Measurements from ENCODE around the gene DNAH7. TPM values are rescaled to one million over a fixed set of nuclear protein-coding genes. Genes with fewer than 3 reads are reported as not detected.

The DNAH7 gene
- total RNA-seq, 5 donors from 2014 or later (not counting 1 experiment from before 2014, with no cell fraction given): 0.03 TPM; not detected in 4

- WGBS (ENCODE audit: insufficient coverage): no CpG with 5 or more reads among the region's 2 CpGs
- Histone ChIP-seq H3K36me3 (ENCODE audit: control insufficient read depth in 2 of 2, extremely low read depth in 1 of 2, insufficient read depth in 1 of 2, low read length in 1 of 2) (no peaks in the 10 kb centered on the region), H3K27me3 (replicated peaks in 1 of 2; ENCODE audit: control insufficient read depth in 2 of 2, extremely low read depth in 1 of 2, insufficient read depth in 2 of 2, low read length in 1 of 2) (no peaks in the 10 kb centered on the region), H3K9me3 (no peaks in the 10 kb centered on the region), H3K4me1 (ENCODE audit: control insufficient read depth in 1 of 2, extremely low read depth in 1 of 2, insufficient read depth in 2 of 2, low read length in 2 of 2) (no peaks in the 10 kb centered on the region), H3K27ac (ENCODE audit: low read length) (no peak overlapping the region), H3K4me3 (ENCODE audit: control insufficient read depth in 1 of 2, extremely low read depth in 1 of 2, low read length in 1 of 2) (no peak overlapping the region)
- H3K4me3 Mint-ChIP-seq: no peak overlapping the region
- H3K4me1 Mint-ChIP-seq: no peaks in the 10 kb centered on the region
- no peak for ATAC-seq (replicated peaks in 1 of 4)
- ChIA-PET POLR2A (no interaction called here), CTCF (no interaction called here)
- no peaks in the 10 kb centered on the region for H3K9me3 Mint-ChIP-seq
- no peak for DNase-seq
- no peak overlapping the region for H3K27ac Mint-ChIP-seq
- no peaks in the 10 kb centered on the region for H3K36me3 Mint-ChIP-seq
- no peaks in the 10 kb centered on the region for H3K27me3 Mint-ChIP-seq
Measured at GRCh38 chr2:195779491-195779890, 289.1 kb downstream of the DNAH7 start.

DNA sequence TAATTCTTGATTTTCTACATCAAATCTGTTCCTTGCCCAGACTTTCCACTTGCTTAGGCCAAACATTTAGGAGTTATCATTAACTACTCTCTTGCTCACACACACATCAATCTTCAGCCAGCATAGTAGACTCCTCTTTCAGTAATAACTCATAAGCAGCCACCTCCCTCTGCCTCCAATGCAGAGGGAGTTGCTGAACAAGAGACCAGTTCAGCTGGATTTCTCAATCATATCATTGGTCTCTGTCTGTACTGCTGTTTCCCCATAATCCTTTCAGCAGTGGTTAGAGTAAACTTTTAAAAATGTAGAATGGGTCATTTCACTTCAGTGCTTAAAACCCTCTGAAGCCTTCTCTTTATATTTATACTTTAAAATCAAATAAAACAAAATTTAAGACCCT lies 298.7 kb downstream of the DNAH7 start:
- no peaks in the 10 kb centered on the region for H3K9me3 ChIP-seq
- no peak overlapping the region for H3K27ac ChIP-seq (ENCODE audit: low read length)
- no peaks in the 10 kb centered on the region for H3K27me3 Mint-ChIP-seq
- peaks cover 8 to 16% (median 9%) of the 10 kb centered on the region in 3 donors for H3K9me3 Mint-ChIP-seq
- ATAC-seq (replicated peaks in 1 of 4) (no peak), DNase-seq (no peak)
- H3K4me3 Mint-ChIP-seq: no peak overlapping the region
- no peaks in the 10 kb centered on the region for H3K27me3 ChIP-seq (replicated peaks in 1 of 2; ENCODE audit: control insufficient read depth in 2 of 2, extremely low read depth in 1 of 2, insufficient read depth in 2 of 2, low read length in 1 of 2)
- H3K4me1 Mint-ChIP-seq: no peaks in the 10 kb centered on the region
- H3K27ac Mint-ChIP-seq: no peak overlapping the region
- H3K4me3 ChIP-seq (ENCODE audit: control insufficient read depth in 1 of 2, extremely low read depth in 1 of 2, low read length in 1 of 2): no peak overlapping the region
- no peaks in the 10 kb centered on the region for H3K4me1 ChIP-seq (ENCODE audit: control insufficient read depth in 1 of 2, extremely low read depth in 1 of 2, insufficient read depth in 2 of 2, low read length in 2 of 2)
- no peaks in the 10 kb centered on the region for H3K36me3 ChIP-seq (ENCODE audit: control insufficient read depth in 2 of 2, extremely low read depth in 1 of 2, insufficient read depth in 1 of 2, low read length in 1 of 2)
- ChIA-PET POLR2A (no interaction called here), CTCF (interaction anchor here in 1 of 2 donors (0.5 kb wide), 1 partner anchor 93 kb away, joined by 4 read pairs; no protein-coding TSS in a partner anchor)
- no peaks in the 10 kb centered on the region for H3K36me3 Mint-ChIP-seq

DNA sequence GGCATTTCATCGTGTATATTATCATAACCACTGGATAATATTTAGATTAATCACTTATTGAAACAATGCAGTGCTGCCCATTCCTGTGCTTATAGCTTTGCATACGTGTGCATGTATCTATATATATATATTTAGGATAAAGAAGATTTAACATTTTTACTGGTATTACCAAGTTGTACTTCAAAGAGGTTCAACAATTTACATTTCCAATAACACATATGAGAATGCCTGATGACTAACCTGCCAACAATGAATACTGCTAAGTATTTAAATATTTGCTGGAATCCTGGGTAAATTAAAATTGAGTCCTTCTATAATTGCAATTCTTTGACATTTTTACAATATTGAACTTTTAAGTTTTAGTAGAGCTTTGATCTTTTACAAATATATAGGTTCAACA lies 300.2 kb downstream of the DNAH7 start:
- H3K4me1 Mint-ChIP-seq: no peaks in the 10 kb centered on the region
- H3K4me1 ChIP-seq (ENCODE audit: control insufficient read depth in 1 of 2, extremely low read depth in 1 of 2, insufficient read depth in 2 of 2, low read length in 2 of 2): no peaks in the 10 kb centered on the region

GRCh38 chr2:195766691-195767090 lies 301.9 kb downstream of the DNAH7 start:
- Histone ChIP-seq H3K4me3 (ENCODE audit: control insufficient read depth in 1 of 2, extremely low read depth in 1 of 2, low read length in 1 of 2) (no peak overlapping the region), H3K27ac (ENCODE audit: low read length) (no peak overlapping the region), H3K36me3 (ENCODE audit: control insufficient read depth in 2 of 2, extremely low read depth in 1 of 2, insufficient read depth in 1 of 2, low read length in 1 of 2) (no peaks in the 10 kb centered on the region), H3K4me1 (ENCODE audit: control insufficient read depth in 1 of 2, extremely low read depth in 1 of 2, insufficient read depth in 2 of 2, low read length in 2 of 2) (no peaks in the 10 kb centered on the region), H3K9me3 (no peaks in the 10 kb centered on the region), H3K27me3 (replicated peaks in 1 of 2; ENCODE audit: control insufficient read depth in 2 of 2, extremely low read depth in 1 of 2, insufficient read depth in 2 of 2, low read length in 1 of 2) (no peaks in the 10 kb centered on the region)
- no peak overlapping the region for H3K4me3 Mint-ChIP-seq
- ChIA-PET POLR2A (no interaction called here), CTCF (no interaction called here)
- ATAC-seq (replicated peaks in 1 of 4) (no peak), DNase-seq (no peak)
- H3K27ac Mint-ChIP-seq: no peak overlapping the region
- no peaks in the 10 kb centered on the region for H3K27me3 Mint-ChIP-seq
- H3K9me3 Mint-ChIP-seq: peaks cover 21 to 45% (median 25%) of the 10 kb centered on the region in 3 donors
- no peaks in the 10 kb centered on the region for H3K4me1 Mint-ChIP-seq
- H3K36me3 Mint-ChIP-seq: no peaks in the 10 kb centered on the region
- no CpG with 5 or more reads among the region's 1 CpG for WGBS (ENCODE audit: insufficient coverage)

More for the DNA sequence above, 300.2 kb downstream of the DNAH7 start:
- Mint-ChIP-seq H3K4me3 (no peak overlapping the region), H3K27me3 (no peaks in the 10 kb centered on the region), H3K36me3 (no peaks in the 10 kb centered on the region), H3K27ac (no peak overlapping the region), H3K9me3 (peaks cover 11 to 29% (median 16%) of the 10 kb centered on the region in 3 donors)
- POLR2A ChIA-PET: no interaction called here
- ATAC-seq (replicated peaks in 1 of 4) (no peak), DNase-seq (no peak)
- Histone ChIP-seq H3K36me3 (ENCODE audit: control insufficient read depth in 2 of 2, extremely low read depth in 1 of 2, insufficient read depth in 1 of 2, low read length in 1 of 2) (no peaks in the 10 kb centered on the region), H3K4me3 (ENCODE audit: control insufficient read depth in 1 of 2, extremely low read depth in 1 of 2, low read length in 1 of 2) (no peak overlapping the region), H3K9me3 (no peaks in the 10 kb centered on the region), H3K27ac (ENCODE audit: low read length) (no peak overlapping the region), H3K27me3 (replicated peaks in 1 of 2; ENCODE audit: control insufficient read depth in 2 of 2, extremely low read depth in 1 of 2, insufficient read depth in 2 of 2, low read length in 1 of 2) (no peaks in the 10 kb centered on the region)
- WGBS (ENCODE audit: insufficient coverage): no CpG with 5 or more reads among the region's 2 CpGs
- CTCF ChIA-PET: no interaction called here

DNA sequence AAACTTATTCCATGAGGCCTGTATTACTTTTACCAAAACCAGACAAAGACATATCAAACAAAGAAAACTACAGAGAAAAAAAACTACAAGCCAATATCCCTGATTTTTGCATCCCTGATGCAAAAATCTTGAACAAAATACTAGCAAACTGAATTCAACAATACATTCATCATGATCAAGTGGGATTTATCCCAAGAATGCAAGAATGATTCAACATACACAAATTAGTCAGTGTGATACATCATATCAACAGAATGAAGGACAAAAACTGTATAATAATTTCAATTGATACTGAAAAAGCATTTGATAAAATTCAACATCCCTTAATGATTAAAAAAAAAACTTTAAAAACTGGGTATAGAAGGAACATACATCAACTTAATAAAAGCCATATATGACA lies 304.8 kb downstream of the DNAH7 start:
- Mint-ChIP-seq H3K4me3 (no peak overlapping the region), H3K27ac (no peak overlapping the region), H3K4me1 (no peaks in the 10 kb centered on the region), H3K36me3 (no peaks in the 10 kb centered on the region), H3K27me3 (no peaks in the 10 kb centered on the region), H3K9me3 (peaks cover 21 to 59% (median 31%) of the 10 kb centered on the region in 3 donors)
- Histone ChIP-seq H3K27me3 (replicated peaks in 1 of 2; ENCODE audit: control insufficient read depth in 2 of 2, extremely low read depth in 1 of 2, insufficient read depth in 2 of 2, low read length in 1 of 2) (peaks cover 0 to 3% of the 10 kb centered on the region in 2 experiments), H3K4me3 (ENCODE audit: control insufficient read depth in 1 of 2, extremely low read depth in 1 of 2, low read length in 1 of 2) (no peak overlapping the region), H3K36me3 (ENCODE audit: control insufficient read depth in 2 of 2, extremely low read depth in 1 of 2, insufficient read depth in 1 of 2, low read length in 1 of 2) (no peaks in the 10 kb centered on the region), H3K27ac (ENCODE audit: low read length) (no peak overlapping the region), H3K4me1 (ENCODE audit: control insufficient read depth in 1 of 2, extremely low read depth in 1 of 2, insufficient read depth in 2 of 2, low read length in 2 of 2) (no peaks in the 10 kb centered on the region), H3K9me3 (no peaks in the 10 kb centered on the region)
- POLR2A ChIA-PET: interaction anchor here in 1 of 2 donors (0.6 kb wide), 1 partner anchor 956 kb away, joined by 3 read pairs; no protein-coding TSS in a partner anchor
- DNase-seq (no peak), ATAC-seq (replicated peaks in 1 of 4) (no peak)
- CTCF ChIA-PET: interaction anchor here in 1 of 2 donors (0.8 kb wide), 1 partner anchor 250 kb away, joined by 3 read pairs; no protein-coding TSS in a partner anchor

DNA sequence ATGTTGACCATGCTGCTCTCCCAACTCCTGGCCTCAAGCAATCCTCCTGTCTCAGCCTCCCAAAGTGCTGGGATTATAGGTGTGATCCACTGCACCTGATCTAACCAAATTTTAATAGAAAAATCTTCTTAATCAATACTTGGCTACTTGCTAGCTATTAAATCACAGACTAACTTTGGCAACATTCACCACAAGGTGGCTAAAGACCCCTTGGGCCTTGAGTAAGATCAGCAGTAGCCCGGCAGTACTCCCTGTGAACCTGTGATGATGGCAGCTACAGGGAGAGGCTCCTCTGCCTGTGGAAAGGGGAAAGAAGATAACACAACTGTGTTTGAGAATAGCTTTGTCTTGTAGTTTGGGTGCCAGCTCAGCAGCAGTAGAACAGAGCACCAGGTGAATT lies 308.8 kb downstream of the DNAH7 start:
- DNase-seq (no peak), ATAC-seq (replicated peaks in 1 of 4) (no peak)
- Histone ChIP-seq H3K27ac (ENCODE audit: low read length) (no peak overlapping the region), H3K27me3 (replicated peaks in 1 of 2; ENCODE audit: control insufficient read depth in 2 of 2, extremely low read depth in 1 of 2, insufficient read depth in 2 of 2, low read length in 1 of 2) (peaks cover 0 to 3% of the 10 kb centered on the region in 2 experiments), H3K36me3 (ENCODE audit: control insufficient read depth in 2 of 2, extremely low read depth in 1 of 2, insufficient read depth in 1 of 2, low read length in 1 of 2) (no peaks in the 10 kb centered on the region), H3K4me3 (ENCODE audit: control insufficient read depth in 1 of 2, extremely low read depth in 1 of 2, low read length in 1 of 2) (no peak overlapping the region), H3K9me3 (no peaks in the 10 kb centered on the region), H3K4me1 (ENCODE audit: control insufficient read depth in 1 of 2, extremely low read depth in 1 of 2, insufficient read depth in 2 of 2, low read length in 2 of 2) (no peaks in the 10 kb centered on the region)
- no peaks in the 10 kb centered on the region for H3K27me3 Mint-ChIP-seq
- H3K9me3 Mint-ChIP-seq: peaks cover 10 to 45% (median 27%) of the 10 kb centered on the region in 3 donors
- WGBS (ENCODE audit: insufficient coverage): no CpG with 5 or more reads among the region's 1 CpG
- H3K36me3 Mint-ChIP-seq: peaks cover 10% of the 10 kb centered on the region
- POLR2A ChIA-PET: no interaction called here
- CTCF ChIA-PET: no interaction called here
- H3K4me3 Mint-ChIP-seq: no peak overlapping the region
- H3K27ac Mint-ChIP-seq: no peak overlapping the region
- H3K4me1 Mint-ChIP-seq: no peaks in the 10 kb centered on the region

GRCh38 chr2:195758846-195759245 lies 309.8 kb downstream of the DNAH7 start:
- POLR2A ChIA-PET: no interaction called here
- Histone ChIP-seq H3K4me1 (ENCODE audit: control insufficient read depth in 1 of 2, extremely low read depth in 1 of 2, insufficient read depth in 2 of 2, low read length in 2 of 2) (no peaks in the 10 kb centered on the region), H3K36me3 (ENCODE audit: control insufficient read depth in 2 of 2, extremely low read depth in 1 of 2, insufficient read depth in 1 of 2, low read length in 1 of 2) (no peaks in the 10 kb centered on the region), H3K4me3 (ENCODE audit: control insufficient read depth in 1 of 2, extremely low read depth in 1 of 2, low read length in 1 of 2) (no peak overlapping the region), H3K9me3 (no peaks in the 10 kb centered on the region), H3K27ac (ENCODE audit: low read length) (no peak overlapping the region), H3K27me3 (replicated peaks in 1 of 2; ENCODE audit: control insufficient read depth in 2 of 2, extremely low read depth in 1 of 2, insufficient read depth in 2 of 2, low read length in 1 of 2) (peaks cover 0 to 3% of the 10 kb centered on the region in 2 experiments)
- CTCF ChIA-PET: no interaction called here
- 100% methylated on average over 1 of the region's 3 CpGs for WGBS (ENCODE audit: insufficient coverage)
- Mint-ChIP-seq H3K27ac (no peak overlapping the region), H3K27me3 (no peaks in the 10 kb centered on the region), H3K4me1 (no peaks in the 10 kb centered on the region), H3K36me3 (peaks cover 12% of the 10 kb centered on the region), H3K4me3 (no peak overlapping the region), H3K9me3 (peaks cover 4 to 38% (median 27%) of the 10 kb centered on the region in 3 donors)
- no peak for ATAC-seq (replicated peaks in 1 of 4)
- no peak for DNase-seq

Data from T-cell (primary cell).